GM19324 (cell line): ENCODE measurements around the gene TEX261.

Source experiments
- ATAC-seq: cut with Tn5 transposase; IDR thresholded peaks from one replicate; pipeline ENCODE4 v1.9.1; 2021; ENCODE audit warnings: mild to moderate bottlenecking, moderate library complexity; ENCODE audit not compliant: unreplicated experiment, low FRiP score

TEX261 gene

DNA sequence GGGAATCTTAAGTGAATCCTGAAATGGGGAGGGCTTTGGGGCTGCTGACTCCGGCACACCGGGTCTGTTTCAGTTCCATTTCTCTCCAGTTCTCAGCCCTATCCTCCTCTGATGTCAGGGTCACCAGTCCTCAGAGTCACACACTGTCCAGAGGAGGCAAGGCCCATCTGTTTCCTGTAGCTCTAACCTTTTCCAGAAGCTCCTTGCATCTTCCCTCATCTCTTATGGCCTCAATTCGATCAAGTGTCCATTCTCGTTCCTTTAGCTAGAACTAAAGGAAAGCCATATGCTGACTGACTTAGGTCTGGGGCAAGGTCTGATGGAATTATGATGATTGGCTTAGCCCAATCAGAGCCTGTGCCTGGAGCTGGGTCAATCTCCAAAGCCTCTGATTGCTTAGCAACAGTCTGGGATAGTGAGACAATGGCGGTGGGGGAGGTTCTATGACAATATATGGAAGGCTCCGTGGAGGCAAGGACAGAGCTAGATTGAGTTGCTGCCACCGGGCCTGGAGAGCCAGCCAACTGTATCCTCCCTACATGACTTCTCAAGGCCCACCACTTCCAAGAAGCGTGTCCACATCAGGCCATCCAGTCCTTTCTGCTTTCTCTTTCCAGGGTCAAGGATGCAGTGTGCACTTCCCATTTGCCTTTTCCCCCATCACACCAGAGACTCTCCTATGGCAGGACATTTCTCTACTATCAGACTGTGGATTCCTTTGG lies 11.0 kb downstream of the TEX261 start:
- no peak for ATAC-seq

- no peak for ATAC-seq
Observed at GRCh38 chr2:70982971-70983370, 11.7 kb downstream of the TEX261 start.

DNA sequence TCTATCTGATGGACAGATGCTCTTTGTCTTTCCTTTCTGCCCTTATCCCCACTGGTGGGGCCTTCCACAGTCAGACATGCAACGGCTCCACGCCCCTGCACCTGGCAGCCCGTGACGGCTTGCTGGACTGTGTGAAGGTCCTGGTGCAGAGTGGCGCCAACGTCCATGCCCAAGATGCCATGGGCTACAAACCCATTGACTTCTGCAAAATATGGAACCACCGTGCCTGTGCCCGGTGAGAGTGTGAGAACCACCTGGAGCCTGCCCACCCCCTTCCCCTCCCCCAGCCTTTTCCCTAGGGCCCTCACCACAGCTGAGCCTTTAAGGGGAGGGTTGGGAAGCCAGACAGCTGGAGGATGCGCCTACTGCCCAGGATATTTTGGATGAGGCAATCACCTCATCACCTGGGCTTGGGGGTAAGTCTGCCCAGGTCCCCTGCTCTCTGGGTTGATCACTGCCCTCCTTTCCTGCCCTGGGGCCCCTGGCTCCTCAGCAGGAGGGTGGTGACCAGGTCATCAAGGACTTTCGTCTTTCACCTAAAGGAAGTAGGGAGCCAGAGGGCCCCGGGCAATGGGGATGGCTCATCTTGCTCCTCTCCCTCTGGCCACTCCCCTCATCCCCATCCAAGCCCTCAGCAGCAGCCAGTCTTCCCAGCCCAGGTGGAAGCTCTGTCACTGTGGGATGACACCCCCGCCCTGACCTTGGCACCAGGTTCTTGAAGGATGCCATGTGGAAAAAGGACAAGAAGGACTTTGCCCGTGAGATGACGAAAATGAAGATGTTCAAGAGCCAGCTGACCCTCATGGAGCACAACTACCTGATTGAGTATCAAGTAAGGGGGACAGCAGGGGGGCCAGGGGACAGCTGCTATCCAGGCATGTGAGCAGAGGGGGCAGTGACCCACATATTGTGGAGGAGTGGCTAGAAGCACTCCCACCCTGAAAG lies 12.5 kb downstream of the TEX261 start:
- no peak for ATAC-seq

DNA sequence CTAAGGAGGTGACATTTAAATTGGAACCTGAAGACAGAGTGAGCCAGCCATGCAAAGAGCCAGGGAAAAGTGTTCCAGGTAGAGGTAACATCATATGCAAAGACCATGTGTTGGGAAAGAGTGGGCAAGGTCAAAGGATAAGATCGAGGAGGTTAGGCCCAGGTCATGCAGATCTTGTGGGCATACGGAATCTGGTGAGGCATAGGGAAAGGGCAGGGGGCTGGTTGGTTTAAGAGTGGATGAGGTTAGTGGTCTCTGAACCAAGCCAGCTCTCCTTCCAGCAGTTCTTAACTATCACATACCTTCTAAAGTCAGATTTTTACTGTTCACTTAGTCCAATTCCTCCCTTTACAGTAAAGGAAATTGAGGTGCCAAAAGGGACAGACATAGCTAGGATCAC lies 13.3 kb downstream of the TEX261 start:
- no peak for ATAC-seq

- ATAC-seq, result no peak
Observed at GRCh38 chr2:70979626-70980025, 15.0 kb downstream of the TEX261 start.

GRCh38 chr2:70979180-70979488 lies 15.5 kb downstream of the TEX261 start:
- no peak for ATAC-seq

- ATAC-seq, result no peak
Observed at GRCh38 chr2:70978341-70979179, 16.1 kb downstream of the TEX261 start, which contains the start of gene ANKRD53. ANKRD53 (plus strand) TSS chr2:70978630; CDS start chr2:70978646, 16 bp downstream.

GRCh38 chr2:70977605-70978205 lies 17.0 kb downstream of the TEX261 start:
- no peak for ATAC-seq

DNA sequence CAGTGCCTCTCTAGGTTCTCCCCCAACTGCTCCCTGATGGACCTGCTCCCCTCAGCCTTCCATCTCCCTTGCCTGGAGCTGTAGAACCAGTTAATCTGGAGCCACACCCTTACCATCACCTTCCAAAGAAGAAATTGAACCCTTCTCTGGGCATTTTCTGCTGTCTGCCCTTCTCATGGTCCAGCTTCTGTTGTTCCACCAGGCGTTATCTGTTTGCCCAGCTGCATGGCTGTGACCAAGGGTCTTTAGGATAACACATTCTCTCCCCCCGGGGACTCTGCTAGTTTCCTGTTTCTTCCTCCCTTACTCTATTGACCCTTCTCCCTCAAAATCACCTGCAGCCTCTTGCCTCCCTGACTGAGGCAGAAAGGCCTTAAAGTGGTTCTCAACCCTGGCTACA lies 19.4 kb downstream of the TEX261 start:
- no peak for ATAC-seq

GRCh38 chr2:70974592-70974991 lies 20.1 kb downstream of the TEX261 start:
- no peak for ATAC-seq

GRCh38 chr2:70967189-70967588 lies 27.5 kb downstream of the TEX261 start:
- no peak for ATAC-seq

DNA sequence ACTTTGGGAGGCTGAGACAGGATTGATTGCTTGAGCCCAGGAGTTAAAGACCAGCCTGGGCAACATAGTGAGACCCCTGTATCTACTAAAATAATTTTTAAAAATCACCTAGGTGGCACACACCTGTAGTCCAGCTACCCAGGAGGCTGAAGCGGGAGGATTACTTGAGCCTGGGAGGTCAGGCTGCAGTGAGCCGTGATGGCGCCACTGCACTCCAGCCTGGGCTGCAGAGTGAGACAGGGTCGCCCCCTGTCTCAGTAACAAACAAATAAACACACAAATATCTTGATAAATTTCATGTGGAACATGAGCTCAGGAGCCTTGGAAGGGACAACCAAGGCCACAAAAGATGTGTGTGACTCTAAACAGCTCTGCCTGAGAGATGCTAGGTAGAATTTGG lies 28.0 kb downstream of the TEX261 start:
- no peak for ATAC-seq

GRCh38 chr2:70965506-70965905 lies 29.2 kb downstream of the TEX261 start:
- no peak for ATAC-seq

DNA sequence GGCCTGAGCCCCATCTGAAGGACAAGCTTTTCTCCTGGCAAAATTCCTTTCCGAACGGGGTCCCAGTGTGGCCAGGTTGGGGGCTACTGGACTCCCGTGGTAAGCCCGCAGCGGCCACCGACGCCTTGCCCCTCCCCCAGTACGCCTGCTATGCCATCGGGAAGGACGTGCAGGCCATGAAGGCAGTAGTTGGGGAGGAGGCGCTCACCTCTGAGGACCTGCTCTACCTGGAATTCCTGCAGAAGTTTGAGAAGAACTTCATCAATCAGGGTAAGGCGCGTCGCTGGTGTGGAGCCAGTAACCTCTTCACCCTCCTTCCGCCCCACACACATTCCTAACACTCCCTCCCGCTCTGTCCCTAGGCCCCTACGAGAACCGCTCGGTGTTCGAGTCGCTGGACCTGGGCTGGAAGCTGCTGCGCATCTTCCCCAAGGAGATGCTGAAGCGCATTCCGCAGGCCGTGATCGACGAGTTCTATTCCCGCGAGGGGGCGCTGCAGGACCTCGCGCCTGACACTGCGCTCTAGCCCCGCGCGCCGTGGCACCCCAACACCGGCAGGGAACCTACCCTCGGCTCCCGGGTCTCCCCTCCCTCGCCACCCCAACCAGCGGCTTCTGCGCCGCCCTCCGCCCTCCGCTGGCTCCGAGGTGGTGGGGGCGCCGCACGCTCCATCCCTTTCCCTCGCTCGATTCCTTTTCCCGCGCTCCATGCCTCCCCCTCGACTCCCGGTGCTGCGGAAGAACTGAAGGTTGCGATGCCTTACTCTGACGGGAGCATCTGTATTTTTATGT lies 29.9 kb downstream of the TEX261 start:
- ATAC-seq, result peak; percentile 71

GRCh38 chr2:70964133-70964532 lies 30.5 kb downstream of the TEX261 start:
- ATAC-seq, result no peak

- ATAC-seq, result no peak
Observed at GRCh38 chr2:70962885-70963878, 31.5 kb downstream of the TEX261 start.

GRCh38 chr2:70962211-70962884 lies 32.3 kb downstream of the TEX261 start:
- ATAC-seq, result no peak

DNA sequence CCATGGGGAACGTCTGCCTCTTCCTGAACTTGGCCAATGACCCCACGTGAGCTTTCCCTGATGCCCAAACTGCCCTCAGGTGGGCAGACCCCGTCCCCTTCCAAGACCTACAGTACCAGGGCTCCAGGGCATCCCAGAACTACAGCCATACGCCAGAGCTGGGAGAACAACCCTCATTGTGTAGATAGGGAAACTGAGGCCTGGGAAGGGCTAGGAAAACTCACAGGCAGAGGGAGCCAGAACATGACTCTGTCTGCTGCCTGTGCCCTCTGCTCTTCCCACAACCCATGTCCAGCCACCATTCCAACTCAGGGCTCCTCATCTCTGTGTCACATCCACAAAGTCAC lies 33.1 kb downstream of the TEX261 start:
- no peak for ATAC-seq
